ENCODE results near the gene TLE1. TPM values are rescaled to one million over a fixed set of nuclear protein-coding genes. Genes with fewer than 3 reads are reported as not detected.

TLE1 gene
- total and polyA plus RNA-seq, 2 donors (not counting 1 experiment from before 2014, with no cell fraction given): 33.5 to 80.3 TPM

DNA sequence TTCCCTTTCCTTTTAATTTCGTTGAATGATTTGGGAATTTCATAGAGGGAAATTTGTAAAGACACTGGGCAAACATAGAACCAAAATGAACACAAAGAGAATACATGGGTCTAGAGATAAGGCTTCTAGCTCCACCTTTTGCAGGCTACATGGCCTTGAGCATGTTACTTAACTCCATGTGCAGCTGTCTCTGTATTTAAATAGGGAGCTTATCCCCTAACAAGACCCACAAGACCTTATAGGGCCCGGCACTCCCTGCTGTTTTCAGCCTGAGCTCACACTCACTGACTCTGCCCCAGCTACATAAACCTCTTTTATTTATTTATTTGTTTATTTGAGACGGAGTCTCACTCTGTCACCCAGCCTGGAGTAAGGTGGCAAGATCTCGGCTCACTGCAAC, 30.6 kb upstream of the TLE1 start:
- no peak for ATAC-seq (ENCODE audit: low read depth)
- Histone ChIP-seq H3K79me2 (ENCODE audit: control insufficient read depth, insufficient read depth, low read length) (no peaks in the 10 kb centered on the region), H3K4me2 (replicated peaks; ENCODE audit: low read depth, low read length, poor library complexity, severe bottlenecking) (no peak overlapping the region), H3K27ac (ENCODE audit: low read length in 2 of 2) (no peak overlapping the region), H3K4me3 (ENCODE audit: control extremely low read depth in 1 of 5, extremely low read depth in 1 of 5, insufficient read depth in 1 of 5, low read depth in 2 of 5, low read length in 4 of 5) (no peak overlapping the region), H3K9ac (ENCODE audit: low read length) (no peak overlapping the region), H3K9me3 (ENCODE audit: control extremely low read depth in 1 of 3, control insufficient read depth in 2 of 3, insufficient read depth in 1 of 3, low read length in 2 of 3) (peaks cover 0 to 7% (median 0%) of the 10 kb centered on the region in 3 donors), H2AFZ (ENCODE audit: insufficient read depth, low read depth, low read length, poor library complexity, severe bottlenecking) (no peak overlapping the region), H4K20me1 (ENCODE audit: control insufficient read depth, insufficient read depth, low read length, poor library complexity, severe bottlenecking) (no peaks in the 10 kb centered on the region), H3K4me1 (ENCODE audit: control insufficient read depth in 2 of 2, insufficient read depth in 2 of 2, low read length in 2 of 2) (no peaks in the 10 kb centered on the region), H3K36me3 (replicated peaks in 1 of 2; ENCODE audit: control extremely low read depth in 1 of 2, control insufficient read depth in 1 of 2, extremely low read depth in 1 of 2, insufficient read depth in 2 of 2, low read length in 1 of 2) (no peaks in the 10 kb centered on the region), H3K27me3 (replicated peaks in 1 of 4; ENCODE audit: control extremely low read depth in 1 of 4, control insufficient read depth in 3 of 4, insufficient read depth in 4 of 4, low read length in 3 of 4) (no peaks in the 10 kb centered on the region)
- ChIA-PET CTCF (interaction anchor here (0.6 kb wide), 1 partner anchor 505 kb away, joined by 5 read pairs; no protein-coding TSS in a partner anchor), POLR2A (no interaction called here)
- Mint-ChIP-seq H3K4me3 (no peak overlapping the region), H3K27me3 (no peaks in the 10 kb centered on the region), H3K4me1 (peaks cover 3% of the 10 kb centered on the region), H3K9me3 (ENCODE audit: insufficient read depth) (peaks cover 4% of the 10 kb centered on the region), H3K27ac (no peak overlapping the region)
- intact Hi-C loops (cut with micrococcal nuclease): no loop called here
- TF ChIP-seq, protein P1, sequence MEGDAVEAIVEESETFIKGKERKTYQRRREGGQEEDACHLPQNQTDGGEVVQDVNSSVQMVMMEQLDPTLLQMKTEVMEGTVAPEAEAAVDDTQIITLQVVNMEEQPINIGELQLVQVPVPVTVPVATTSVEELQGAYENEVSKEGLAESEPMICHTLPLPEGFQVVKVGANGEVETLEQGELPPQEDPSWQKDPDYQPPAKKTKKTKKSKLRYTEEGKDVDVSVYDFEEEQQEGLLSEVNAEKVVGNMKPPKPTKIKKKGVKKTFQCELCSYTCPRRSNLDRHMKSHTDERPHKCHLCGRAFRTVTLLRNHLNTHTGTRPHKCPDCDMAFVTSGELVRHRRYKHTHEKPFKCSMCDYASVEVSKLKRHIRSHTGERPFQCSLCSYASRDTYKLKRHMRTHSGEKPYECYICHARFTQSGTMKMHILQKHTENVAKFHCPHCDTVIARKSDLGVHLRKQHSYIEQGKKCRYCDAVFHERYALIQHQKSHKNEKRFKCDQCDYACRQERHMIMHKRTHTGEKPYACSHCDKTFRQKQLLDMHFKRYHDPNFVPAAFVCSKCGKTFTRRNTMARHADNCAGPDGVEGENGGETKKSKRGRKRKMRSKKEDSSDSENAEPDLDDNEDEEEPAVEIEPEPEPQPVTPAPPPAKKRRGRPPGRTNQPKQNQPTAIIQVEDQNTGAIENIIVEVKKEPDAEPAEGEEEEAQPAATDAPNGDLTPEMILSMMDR (IDR thresholded peaks at IDR 0.05): no peak
- TF ChIP-seq EZH2 (IDR thresholded peaks at IDR 0.05; ENCODE audit: borderline replicate concordance, insufficient read depth, low read depth, low read length, poor library complexity, severe bottlenecking): no peak
- 100% methylated on average over 2 of the region's 4 CpGs for WGBS (ENCODE audit: insufficient coverage)
- no peak for DNase-seq

GRCh38 chr9:81718244-81718643, 28.9 kb upstream of the TLE1 start:
- Histone ChIP-seq H3K9ac (ENCODE audit: low read length) (no peak overlapping the region), H3K79me2 (ENCODE audit: control insufficient read depth, insufficient read depth, low read length) (no peaks in the 10 kb centered on the region), H3K27me3 (replicated peaks in 1 of 4; ENCODE audit: control extremely low read depth in 1 of 4, control insufficient read depth in 3 of 4, insufficient read depth in 4 of 4, low read length in 3 of 4) (no peaks in the 10 kb centered on the region), H3K9me3 (ENCODE audit: control extremely low read depth in 1 of 3, control insufficient read depth in 2 of 3, insufficient read depth in 1 of 3, low read length in 2 of 3) (peaks cover 0 to 7% (median 0%) of the 10 kb centered on the region in 3 donors), H2AFZ (ENCODE audit: insufficient read depth, low read depth, low read length, poor library complexity, severe bottlenecking) (no peak overlapping the region), H3K27ac (ENCODE audit: low read length in 2 of 2) (no peak overlapping the region), H3K4me3 (ENCODE audit: control extremely low read depth in 1 of 5, extremely low read depth in 1 of 5, insufficient read depth in 1 of 5, low read depth in 2 of 5, low read length in 4 of 5) (no peak overlapping the region), H4K20me1 (ENCODE audit: control insufficient read depth, insufficient read depth, low read length, poor library complexity, severe bottlenecking) (no peaks in the 10 kb centered on the region), H3K4me2 (replicated peaks; ENCODE audit: low read depth, low read length, poor library complexity, severe bottlenecking) (no peak overlapping the region), H3K36me3 (replicated peaks in 1 of 2; ENCODE audit: control extremely low read depth in 1 of 2, control insufficient read depth in 1 of 2, extremely low read depth in 1 of 2, insufficient read depth in 2 of 2, low read length in 1 of 2) (no peaks in the 10 kb centered on the region), H3K4me1 (ENCODE audit: control insufficient read depth in 2 of 2, insufficient read depth in 2 of 2, low read length in 2 of 2) (no peaks in the 10 kb centered on the region)
- ATAC-seq (ENCODE audit: low read depth): no peak
- Mint-ChIP-seq H3K4me1 (peaks cover 1% of the 10 kb centered on the region), H3K4me3 (no peak overlapping the region), H3K27me3 (no peaks in the 10 kb centered on the region), H3K27ac (no peak overlapping the region), H3K9me3 (ENCODE audit: insufficient read depth) (peaks cover 4% of the 10 kb centered on the region)
- no peak for DNase-seq
- TF ChIP-seq, protein P1 (IDR thresholded peaks at IDR 0.05): no peak
- TF ChIP-seq EZH2 (IDR thresholded peaks at IDR 0.05; ENCODE audit: borderline replicate concordance, insufficient read depth, low read depth, low read length, poor library complexity, severe bottlenecking): no peak
- POLR2A ChIA-PET: no interaction called here
- 69% methylated on average over 6 of the region's 6 CpGs for WGBS (ENCODE audit: insufficient coverage)
- CTCF ChIA-PET: no interaction called here
- intact Hi-C loops (cut with micrococcal nuclease): no loop called here
